Stimulated activated CD4-positive, alpha-beta T cell treated with anti-CD3 and anti-CD28 coated beads, Interleukin-1b, Interleukin-23, amount 100 ng/mL, for 48 hours (primary cell): ENCODE data around the gene IL13RA2.

Source experiments
- DNase-seq: peaks from one replicate; pipeline ENCODE4 v3.0.0-alpha.2; 2020

Gene IL13RA2, protein sequence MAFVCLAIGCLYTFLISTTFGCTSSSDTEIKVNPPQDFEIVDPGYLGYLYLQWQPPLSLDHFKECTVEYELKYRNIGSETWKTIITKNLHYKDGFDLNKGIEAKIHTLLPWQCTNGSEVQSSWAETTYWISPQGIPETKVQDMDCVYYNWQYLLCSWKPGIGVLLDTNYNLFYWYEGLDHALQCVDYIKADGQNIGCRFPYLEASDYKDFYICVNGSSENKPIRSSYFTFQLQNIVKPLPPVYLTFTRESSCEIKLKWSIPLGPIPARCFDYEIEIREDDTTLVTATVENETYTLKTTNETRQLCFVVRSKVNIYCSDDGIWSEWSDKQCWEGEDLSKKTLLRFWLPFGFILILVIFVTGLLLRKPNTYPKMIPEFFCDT

DNA sequence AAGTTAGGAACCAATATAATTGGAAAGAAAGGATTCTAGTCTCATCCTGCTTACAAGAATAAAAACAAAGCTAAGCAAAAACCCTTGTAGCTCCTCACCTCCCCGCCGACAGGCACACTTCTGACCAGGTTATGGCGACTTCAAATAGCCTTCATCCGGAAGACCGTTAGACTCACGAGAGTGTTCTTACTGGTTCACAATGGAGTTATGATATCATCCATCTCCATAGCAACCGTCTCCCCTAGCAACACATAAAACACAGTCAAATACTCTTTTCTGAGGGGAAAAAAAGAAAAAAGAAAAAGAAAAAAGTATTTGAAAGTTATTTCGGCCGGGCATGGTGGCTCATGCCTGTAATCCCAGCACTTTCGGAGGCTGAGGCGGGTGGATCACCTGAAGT lies at the start of gene IL13RA2:
IL13RA2 (minus strand) TSS at position 162 of the 400 bp plus-strand sequence. CDS start 347 bp downstream, outside the sequence.
- DNase-seq = no peak

DNA sequence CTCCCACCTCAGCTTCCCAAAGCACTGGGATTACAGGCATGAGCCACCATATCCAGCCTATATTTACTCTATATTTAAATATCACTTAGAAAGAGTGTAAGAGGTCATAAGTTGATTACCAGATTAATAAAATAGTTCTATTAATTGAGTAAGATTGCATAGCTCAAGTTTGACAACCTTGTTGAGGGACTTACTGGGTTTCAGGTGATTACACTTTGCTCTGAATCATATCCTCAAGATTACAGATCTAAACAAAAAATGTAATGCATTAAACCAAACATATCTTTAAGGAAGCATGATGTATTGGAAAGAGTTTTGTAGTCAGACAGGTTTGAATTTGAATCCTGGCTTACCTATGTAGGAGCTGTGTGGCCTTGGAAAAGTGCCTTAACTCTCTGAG lies 47.9 kb upstream of the IL13RA2 start:
- DNase-seq = no peak

DNA sequence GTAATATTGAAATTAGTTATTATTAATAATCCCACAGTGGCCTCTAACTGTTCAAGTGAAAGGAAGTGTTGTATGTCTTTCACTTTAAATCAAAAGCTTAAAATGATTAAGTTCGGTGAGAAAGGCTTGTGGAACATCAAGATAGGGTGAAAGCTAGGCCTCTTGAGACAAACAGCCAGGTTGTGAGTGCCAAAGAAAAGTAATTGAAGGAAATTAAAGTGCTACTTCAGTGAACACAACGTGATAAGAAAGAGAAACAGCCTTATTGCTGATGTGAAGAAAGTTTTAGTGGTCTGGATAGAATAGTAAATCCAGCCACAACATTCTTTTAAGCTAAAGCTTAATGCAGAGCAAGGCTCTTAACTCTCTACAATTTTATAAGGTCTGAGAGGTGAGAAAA lies 42.6 kb upstream of the IL13RA2 start:
- DNase-seq = no peak

DNA sequence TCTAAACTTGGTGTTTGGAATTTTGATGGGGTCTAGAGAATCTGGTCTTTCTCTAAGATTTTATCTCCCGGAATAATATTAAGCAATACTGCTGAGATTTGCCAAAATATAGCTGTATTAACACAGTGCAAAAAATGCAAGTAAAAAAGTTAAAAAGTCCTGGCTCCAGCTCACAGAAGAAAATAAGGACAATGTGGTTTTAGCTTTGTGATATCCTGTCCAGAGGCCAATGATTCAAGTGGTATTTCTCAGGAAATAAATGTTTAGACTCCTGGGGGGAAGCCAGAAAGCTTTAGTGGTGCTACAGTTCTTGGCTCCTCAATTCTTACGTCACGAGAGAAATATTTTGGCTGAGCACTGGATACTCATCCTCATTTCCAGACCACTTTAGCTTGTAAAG lies 40.9 kb upstream of the IL13RA2 start:
- DNase-seq = no peak

DNA sequence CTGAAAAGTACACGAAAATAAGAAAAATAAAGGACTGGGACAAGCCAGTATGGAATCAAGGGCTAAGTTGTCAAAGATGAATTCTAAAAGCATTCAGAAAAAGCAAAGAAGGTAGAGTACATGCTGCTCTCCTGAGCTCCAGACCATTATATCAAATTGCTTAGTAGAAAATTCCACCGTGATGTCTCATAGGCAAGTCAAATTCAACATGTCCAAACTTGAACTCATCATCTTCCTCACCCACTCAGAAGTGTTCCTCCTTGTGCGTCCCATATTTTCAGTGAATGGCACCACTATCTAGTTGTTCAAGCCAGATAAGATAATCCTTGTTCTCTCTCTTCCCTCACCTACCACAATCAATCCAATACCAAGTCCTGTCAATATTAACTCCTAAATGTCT lies 37.5 kb upstream of the IL13RA2 start:
- no peak for DNase-seq

DNA sequence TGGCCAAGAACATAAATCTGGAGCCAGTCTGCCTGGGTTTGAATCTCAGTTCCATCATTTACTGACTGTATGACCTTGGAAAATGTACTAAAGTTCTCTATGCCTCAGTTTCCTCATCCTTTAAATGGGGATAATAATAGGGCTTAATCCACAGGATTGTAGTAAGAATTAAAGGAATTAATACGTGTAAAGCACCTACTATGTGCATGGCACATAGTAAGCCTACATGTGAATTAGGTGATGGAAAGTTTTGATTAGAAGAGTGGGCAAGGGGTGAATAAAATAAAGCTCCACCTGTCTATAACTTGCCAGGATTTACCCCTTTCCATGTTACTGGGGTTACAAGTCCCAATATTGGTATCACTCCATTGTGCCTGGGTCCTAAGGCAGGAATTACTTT lies 35.8 kb upstream of the IL13RA2 start:
- DNase-seq = no peak

DNA sequence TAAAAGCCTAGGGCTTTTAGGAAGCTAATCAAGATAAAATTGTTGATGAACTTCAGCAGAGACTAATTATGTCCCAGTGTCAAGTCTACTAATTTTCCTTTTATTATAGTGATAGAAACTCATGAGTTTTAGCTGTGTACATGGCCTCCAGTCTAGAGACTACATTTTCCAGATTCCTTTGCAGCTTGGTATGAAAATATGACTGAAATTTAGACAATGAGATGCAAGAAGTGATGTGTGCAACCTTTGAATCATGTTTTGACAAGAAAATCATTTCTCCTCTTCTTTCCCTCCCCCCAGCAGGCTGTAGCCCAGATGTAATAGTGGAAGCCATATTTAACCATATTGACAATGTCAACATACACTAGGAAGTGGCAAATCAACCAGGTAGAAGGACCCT lies 30.3 kb upstream of the IL13RA2 start:
- no peak for DNase-seq

DNA sequence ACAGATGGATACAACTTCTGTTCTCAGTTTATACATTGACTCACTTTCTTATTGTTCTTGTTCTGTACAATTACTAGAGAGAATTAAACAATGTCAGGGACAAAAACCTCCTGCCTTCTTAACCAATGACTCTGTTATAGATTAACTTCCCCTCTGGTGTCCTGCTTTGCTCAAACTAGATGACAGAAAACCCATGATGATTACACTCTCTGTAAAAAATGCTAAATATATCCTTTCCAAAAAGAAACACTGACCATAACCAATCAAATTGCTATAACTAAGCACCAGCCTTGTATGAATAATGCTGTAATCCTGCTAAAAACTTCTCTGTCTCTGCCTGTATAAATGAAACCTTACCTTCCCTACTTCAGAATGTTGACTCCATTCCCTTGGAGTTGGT lies 29.8 kb upstream of the IL13RA2 start:
- no peak for DNase-seq

DNA sequence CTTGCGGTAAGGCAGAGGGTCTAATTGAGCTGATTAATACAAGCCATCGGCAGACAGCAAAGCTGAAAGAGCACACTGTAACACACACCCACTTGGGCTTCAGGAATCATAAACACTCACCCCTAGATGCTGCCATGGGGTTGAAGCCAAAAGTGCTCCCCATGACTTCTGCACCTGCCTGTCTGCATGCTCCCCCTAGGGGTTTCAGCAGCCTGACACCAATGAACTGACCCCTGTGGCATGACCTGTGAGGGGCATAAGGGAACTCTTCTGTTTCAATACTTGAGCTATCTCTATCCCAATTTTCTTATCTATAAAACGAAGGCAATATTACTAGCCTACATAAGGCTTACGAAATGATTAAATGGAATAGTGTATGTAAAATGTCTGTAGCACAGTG lies 23.0 kb upstream of the IL13RA2 start:
- DNase-seq = no peak

DNA sequence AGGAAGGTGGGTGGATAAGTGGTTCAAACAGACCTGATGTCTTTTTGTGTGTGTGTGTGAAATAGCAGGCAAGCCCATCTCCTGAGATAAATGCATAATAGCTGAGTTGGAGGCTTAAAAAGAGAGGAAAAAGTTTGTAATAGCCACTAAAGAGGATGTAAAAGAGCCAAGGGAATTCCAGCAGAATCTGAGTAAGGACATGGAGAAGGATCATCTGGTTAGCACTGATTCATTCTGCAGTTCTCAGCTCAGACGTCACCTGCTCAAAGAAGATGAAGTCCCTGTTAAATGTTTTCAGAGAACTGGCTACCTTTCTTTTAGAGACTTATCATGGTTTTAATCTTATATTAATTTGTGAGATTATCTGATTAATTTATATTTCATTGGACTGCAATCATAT lies 21.0 kb upstream of the IL13RA2 start:
- DNase-seq = no peak

DNA sequence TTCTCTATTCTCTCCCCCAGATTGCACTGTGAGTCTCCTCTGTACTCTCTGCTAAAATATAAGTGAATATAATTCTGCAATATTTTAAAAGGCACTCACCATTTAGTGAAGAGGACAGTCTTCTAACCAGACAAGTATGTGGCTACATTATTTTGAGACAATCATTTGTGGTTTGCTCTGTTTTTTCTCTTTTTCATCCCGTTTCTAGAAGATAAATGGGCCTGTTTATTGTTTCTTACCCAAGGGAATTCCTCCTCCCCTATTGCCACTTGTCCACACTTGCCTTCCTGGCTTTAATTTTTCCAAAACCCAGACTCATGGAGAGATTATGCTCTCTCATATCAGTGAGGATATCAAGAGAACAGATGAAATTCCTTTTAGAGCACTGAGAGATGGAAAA lies 18.6 kb upstream of the IL13RA2 start:
- DNase-seq = no peak

DNA sequence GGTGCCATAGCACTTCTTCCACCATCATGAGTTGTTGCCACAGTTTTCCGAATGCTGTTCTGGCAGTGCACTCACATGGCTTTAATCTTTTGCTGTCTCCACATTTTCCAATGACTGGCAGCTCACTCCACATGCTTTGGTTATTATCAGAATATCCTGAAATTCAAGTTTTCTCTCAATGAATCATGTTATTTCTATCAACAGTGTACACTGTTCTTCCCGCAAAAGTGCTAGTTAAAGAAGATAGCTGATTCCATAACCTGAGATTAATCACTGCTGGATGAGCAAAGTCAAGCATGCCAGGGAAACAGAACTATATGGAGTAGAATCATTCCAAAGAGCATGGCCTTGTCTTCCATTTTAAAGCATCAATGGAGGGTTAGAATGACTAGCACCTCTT lies 14.6 kb upstream of the IL13RA2 start:
- DNase-seq = no peak

DNA sequence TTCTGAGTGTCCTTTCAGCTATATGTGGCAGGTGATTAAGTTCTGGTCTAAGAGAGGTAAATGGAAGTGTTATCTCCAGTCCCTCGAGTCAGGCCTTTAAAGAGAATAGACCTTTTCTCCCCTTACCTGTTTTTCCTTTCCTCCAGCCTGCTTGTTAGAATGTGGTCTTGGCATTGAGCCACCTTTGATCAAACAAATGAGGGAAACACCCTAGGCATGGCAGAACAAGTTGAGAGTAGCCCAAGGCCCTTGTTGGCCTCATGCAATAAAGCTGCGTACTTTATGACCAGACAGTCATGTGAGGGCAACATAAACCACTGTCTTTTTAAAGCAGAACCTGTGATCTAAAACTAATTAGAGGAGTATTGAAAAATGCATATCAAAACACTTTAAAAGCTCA lies 13.2 kb upstream of the IL13RA2 start:
- DNase-seq = no peak

DNA sequence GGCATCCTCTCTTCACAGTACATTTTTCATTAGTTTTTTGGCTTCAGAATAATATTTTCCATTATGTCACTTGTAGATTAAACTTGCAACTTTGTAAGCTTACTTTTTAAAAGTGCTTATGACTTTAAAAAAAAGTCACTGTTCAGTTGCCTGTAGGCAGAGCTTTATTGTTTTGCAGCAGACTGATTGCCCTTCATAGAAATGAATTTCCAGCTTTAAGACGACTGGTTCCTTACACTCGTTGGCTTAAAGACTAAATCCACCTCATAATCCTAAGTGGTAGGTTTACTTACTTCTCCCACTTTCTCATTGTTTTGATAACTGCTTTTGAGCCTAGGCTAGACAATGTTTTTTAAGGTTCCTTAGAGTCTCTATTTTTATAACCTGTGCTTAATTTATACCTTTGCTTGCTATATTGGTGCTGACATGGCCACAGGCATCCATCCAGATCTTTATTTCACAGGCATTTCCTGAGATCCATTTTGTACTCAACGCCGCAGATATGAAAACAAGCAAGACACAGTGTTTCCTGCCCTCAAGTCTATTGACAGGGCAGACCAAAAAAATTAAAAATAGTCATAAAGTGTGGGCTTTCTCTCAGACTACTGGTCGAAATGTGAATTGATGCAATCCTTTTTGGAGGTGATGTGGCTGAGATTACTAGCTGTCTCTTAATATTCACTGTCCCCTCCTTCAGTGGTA lies 12.6 kb upstream of the IL13RA2 start:
- no peak for DNase-seq

DNA sequence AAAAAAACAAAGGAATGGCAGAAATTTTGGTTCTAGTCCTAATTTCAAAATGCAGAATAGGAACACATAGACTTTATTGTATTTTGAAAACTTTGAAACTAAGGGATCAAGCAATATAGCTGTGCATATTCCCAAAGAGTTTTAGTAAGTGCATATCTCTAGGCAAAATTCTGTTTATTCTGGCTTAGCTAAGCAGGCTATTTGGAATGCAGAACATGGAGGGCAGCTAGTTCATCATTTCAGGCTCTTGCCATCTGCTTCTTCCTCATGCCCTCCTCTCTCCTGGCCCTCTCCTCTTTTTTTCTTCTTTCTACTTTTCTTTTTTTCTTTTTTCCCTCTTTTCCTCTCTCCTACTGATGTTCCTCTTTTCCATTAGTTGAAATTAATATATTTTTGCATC lies 12.0 kb upstream of the IL13RA2 start:
- DNase-seq = no peak

DNA sequence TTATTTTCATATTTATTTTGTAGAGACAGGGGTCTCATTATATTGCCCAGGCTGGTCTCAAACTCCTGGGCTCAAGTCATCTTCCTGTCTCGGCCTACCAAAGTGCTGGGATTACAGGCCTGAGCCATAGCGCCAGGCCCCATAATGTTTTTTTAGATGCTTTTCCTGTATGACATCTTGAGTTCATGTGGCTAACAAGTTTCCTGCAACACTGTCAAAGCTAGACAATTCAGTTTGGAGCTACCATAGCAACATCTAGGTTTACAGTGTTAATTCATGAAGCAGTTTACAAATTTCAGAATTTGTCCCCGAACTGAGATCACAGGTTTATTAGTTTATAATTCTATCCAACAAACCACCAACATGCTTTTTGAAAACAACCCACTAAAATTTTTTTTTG lies 6.4 kb upstream of the IL13RA2 start:
- DNase-seq = no peak

DNA sequence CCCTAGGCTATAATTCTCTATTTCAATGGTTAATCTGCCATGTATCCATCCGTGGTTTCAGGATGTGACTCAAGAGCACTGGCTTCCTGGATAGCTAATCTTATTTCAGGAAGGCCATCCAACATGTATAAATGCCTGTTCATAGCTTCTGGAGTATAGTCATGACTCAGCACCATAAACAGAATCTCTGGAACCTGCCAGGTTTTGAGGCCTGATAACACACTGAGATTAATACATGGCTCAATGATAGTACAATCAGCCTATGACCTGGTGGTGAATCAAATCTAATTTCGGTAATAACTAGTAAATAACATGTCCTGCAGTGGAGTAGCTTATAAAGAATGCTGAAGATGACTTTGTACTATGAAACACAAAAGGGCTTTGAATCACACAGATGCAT lies 5.7 kb upstream of the IL13RA2 start:
- DNase-seq = no peak

DNA sequence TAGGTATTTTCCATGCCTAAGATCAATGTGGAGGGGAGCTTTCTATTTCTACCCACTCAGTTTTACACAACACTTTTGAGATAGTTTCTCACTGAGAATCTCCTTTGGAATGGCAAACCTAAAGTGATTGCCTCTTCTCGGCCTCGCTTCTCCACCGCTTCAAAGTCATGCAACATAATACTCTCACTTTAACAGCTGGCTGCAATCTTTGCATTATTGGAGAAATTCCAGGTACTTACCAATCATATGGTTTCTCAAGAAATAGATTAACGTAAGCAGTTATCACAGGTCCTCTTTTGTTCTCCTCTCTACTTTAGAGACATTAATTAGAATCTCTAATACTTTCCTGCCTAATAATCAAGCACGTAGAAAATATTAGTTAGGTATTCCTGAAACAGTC lies 3.7 kb upstream of the IL13RA2 start:
- no peak for DNase-seq

DNA sequence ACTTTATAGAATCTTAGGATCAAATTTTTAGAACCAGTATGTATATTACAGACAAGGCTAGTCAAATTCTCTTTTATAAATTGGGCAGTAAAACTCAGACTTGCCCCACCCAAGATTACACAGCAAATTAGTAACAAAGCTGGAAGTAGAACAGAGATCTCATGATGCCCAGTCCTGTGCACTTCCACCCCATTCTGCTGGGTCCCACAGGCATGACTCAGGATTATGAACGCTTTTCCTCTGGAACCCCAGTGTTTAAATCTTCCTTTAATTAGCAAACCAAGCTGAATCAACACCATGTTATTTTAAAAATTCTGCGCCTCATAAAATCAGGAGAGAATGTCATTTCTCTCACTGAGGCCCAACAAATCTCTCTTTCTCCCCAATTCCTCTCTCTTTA lies 1.5 kb upstream of the IL13RA2 start:
- no peak for DNase-seq

DNA sequence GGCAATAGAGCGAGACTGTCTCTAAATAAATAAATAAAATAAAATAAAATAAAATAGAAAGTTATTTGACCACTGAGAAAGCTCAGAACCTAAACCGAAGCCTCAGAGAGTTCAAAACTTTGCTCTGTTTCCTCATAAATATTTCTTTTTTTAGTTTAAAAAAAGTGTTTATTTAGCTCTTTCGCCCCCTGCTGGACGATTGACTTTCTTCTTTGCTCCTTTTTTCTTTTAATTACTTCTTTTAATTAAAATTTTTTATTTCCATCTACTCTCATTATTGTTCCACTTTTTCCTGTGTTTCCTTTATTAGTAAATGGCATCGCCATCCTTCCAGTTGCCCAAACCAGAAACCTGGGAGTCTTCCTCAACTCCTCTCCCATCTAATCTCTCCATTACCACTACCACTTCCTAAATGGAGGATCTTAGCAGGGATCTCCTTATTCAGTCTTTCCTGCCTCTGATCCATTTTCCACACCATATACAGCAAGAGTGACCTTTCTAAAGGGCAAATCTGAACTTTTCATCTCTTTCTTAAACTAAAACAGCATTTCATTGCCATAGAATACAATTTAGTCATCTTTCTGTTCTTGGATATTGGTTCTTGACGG lies 728 bp upstream of the IL13RA2 start:
- DNase-seq = no peak

DNA sequence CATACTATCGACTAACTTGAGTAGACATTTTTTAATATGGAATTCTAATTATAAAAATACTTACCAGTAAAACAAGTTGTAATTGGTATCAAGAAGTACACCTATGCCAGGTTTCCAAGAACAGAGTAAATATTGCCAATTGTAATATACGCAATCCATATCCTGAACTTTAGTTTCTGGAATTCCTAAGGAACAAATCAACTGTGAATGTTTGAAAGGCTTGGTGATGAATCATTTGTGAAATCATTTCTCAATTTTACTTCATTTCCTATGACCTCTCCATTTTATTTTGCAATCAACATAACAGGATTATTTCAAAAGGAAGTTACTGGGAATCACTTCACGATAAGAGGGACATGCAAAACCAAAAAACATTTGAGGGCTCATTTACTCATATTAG lies 3.7 kb downstream of the IL13RA2 start:
- DNase-seq = no peak

DNA sequence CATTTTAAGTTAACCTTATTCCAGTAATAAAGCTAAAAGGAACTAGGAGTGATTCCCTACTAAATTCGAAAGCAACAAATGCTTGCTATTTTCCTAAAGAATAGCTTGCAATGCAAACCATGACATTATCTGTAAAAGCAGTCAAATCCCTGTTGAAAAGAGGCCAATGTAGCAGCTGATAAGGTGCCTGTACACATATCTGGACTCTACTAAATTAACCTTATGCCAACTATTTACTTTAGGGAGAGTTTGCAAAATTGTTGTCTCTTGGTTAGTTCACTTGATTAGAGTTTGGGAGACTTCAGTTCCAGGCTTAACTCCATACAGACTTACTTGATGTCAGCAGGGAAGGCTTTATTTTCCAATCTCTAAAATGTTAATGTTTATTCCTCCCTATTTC lies 6.0 kb downstream of the IL13RA2 start:
- no peak for DNase-seq

DNA sequence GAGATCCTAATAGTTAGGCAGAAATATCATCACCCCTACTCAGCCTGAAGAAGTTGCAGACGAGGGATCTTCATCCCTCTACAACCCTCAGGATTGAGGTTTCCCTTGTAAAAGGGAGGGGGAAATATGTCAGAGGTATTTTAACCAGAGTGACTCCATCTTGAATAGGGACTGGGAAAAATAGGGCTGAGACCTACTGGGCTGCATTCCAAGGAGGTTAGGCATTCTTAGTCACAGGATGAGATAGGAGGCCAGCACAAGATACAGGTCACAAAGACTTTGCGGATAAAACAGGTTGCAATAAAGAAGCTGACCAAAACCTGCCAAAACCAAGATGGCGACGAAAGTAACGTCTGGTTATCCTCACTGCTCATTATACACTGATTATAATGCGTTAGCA lies 17.5 kb downstream of the IL13RA2 start:
- DNase-seq = no peak

DNA sequence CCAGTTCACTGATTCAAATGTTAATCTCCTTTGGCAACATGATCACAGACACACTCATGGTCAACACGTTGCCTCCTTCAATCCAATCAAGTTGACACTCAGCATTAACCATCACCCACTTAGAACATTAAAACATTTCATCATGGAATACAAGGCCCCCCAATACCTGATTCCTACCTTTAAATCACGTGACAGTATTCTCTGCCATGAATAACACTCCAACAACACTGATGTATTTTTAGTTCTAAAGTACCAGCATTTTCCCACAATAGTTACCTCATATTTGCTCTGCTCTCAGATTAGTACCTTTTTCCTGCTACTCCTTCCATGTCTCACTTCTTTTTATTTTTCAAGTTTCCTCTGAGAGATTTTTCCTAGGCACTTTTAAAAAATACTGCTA lies 19.6 kb downstream of the IL13RA2 start:
- no peak for DNase-seq
